Mesendoderm (in vitro differentiated cells): ENCODE results near the gene TMEM69.

Source experiments
- DNase-seq: peaks from one replicate; pipeline ENCODE4 v3.0.0; 2013
- H2AK5ac ChIP-seq: 2 replicates; pipeline ENCODE4 v1.6.1; 2013; ENCODE audit warnings: low read length, inconsistent platforms
- H2BK120ac ChIP-seq: 2 replicates; pipeline ENCODE4 v1.6.1; 2013; ENCODE audit warnings: low read depth, mild to moderate bottlenecking, low read length, moderate library complexity, mixed read lengths
- H2BK15ac ChIP-seq: replicated peaks from 2 replicates; pipeline ENCODE4 v1.6.1; 2013; ENCODE audit warnings: low read depth, mild to moderate bottlenecking, moderate library complexity
- H2BK5ac ChIP-seq: 2 replicates; pipeline ENCODE4 v1.6.1; 2013; ENCODE audit warnings: low read length, inconsistent platforms
- H3K18ac ChIP-seq: 2 replicates; pipeline ENCODE4 v1.6.1; 2013; ENCODE audit warnings: mild to moderate bottlenecking, low read length, mixed read lengths
- H3K23ac ChIP-seq: one replicate; pipeline ENCODE4 v1.6.1; 2013; ENCODE audit warnings: low read length
- H3K27ac ChIP-seq: 2 replicates; pipeline ENCODE4 v1.5.1; 2013; ENCODE audit warnings: low read depth, mild to moderate bottlenecking, inconsistent platforms, low read length, moderate library complexity
- H3K27me3 ChIP-seq: 2 replicates; pipeline ENCODE4 v1.6.1; 2013; ENCODE audit warnings: low read length, control low read depth, mild to moderate bottlenecking, inconsistent platforms; ENCODE audit not compliant: insufficient read depth, poor library complexity
- H3K36me3 ChIP-seq: 2 replicates; pipeline ENCODE4 v1.6.1; 2013; ENCODE audit warnings: low read length, inconsistent platforms; ENCODE audit not compliant: control insufficient read depth, insufficient read depth
- H3K4ac ChIP-seq: one replicate; pipeline ENCODE4 v1.6.1; 2013; ENCODE audit warnings: low read depth, mild to moderate bottlenecking, low read length, moderate library complexity
- H3K4me1 ChIP-seq: 2 replicates; pipeline ENCODE4 v1.6.1; 2013; ENCODE audit warnings: low read depth, low read length, inconsistent platforms; ENCODE audit not compliant: control insufficient read depth
- H3K4me2 ChIP-seq: 2 replicates; pipeline ENCODE4 v1.6.1; 2013; ENCODE audit warnings: low read length
- H3K4me3 ChIP-seq: 2 replicates; pipeline ENCODE4 v1.5.1; 2013; ENCODE audit warnings: mild to moderate bottlenecking, low read length
- H3K56ac ChIP-seq: one replicate; pipeline ENCODE4 v1.6.1; 2013; ENCODE audit warnings: low read length
- H3K79me1 ChIP-seq: 2 replicates; pipeline ENCODE4 v1.6.1; 2013; ENCODE audit warnings: low read length, inconsistent platforms
- H3K79me2 ChIP-seq: 2 replicates; pipeline ENCODE4 v1.6.1; 2013; ENCODE audit warnings: mild to moderate bottlenecking, low read length; ENCODE audit not compliant: control insufficient read depth, insufficient read depth
- H3K9ac ChIP-seq: 2 replicates; pipeline ENCODE4 v1.6.1; 2013; ENCODE audit warnings: low read length, inconsistent platforms
- H4K5ac ChIP-seq: one replicate; pipeline ENCODE4 v1.6.1; 2013; ENCODE audit warnings: low read length
- H4K8ac ChIP-seq: one replicate; pipeline ENCODE4 v1.6.1; 2013; ENCODE audit warnings: low read depth, mild to moderate bottlenecking, control low read depth, low read length, moderate library complexity
- WGBS: extraction: QIAGEN DNeasy Blood & Tissue Kit; methylation state at CpG from one replicate; pipeline ENCODE4 v1.1.7; 2013; ENCODE audit warnings: low lambda C conversion rate, missing lambda C conversion rate; ENCODE audit not compliant: insufficient coverage; ENCODE audit errors: extremely low coverage; 5-methylcytosine and 5-hydroxymethylcytosine counted together

The TMEM69 gene

DNA sequence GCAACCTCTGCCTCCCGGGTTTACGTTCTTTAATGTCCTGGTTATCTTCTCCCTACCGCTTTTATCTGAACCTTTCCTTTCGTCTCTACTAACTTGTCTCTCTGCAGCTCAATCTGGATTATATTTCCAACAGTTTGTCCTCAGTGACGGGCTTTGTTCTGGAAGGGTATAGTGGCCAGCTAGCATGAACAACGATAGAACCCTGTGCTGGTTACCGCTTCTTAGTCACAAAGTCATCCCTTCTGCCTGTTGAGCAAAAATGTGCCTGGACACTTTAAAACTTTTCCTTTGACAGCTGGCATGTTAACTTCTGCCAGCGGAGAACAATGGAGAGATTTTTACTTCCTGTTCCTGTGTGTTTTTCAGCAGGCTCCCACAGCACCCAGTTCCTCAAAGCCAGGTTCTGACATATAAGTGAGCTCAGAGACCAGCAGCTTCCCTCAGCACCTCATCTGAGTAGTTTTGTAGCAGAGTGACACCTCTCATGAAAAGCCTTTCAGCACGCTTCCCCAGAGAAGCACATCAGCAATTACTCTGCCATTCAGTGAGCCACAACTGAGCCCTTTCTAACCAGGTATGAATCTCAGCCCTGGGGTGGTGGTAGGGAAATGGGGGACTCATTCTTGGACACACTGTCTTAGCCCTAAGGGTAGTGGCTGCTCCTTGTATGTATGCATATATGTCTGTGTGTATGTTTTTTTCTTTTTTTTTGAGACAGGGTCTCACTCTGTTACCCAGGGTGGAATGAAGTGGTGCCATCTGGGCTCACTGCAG is 40.5 kb upstream of the TMEM69 start:
- Histone ChIP-seq H2BK120ac (no peak overlapping the region), H2BK5ac (no peak overlapping the region), H3K36me3 (peaks cover 2% of the 10 kb centered on the region), H4K5ac (no peak overlapping the region), H2AK5ac (no peak overlapping the region), H3K27ac (no peak overlapping the region), H3K27me3 (no peaks in the 10 kb centered on the region), H3K79me2 (peaks cover 2% of the 10 kb centered on the region), H3K4ac (no peak overlapping the region), H3K79me1 (peaks cover 11% of the 10 kb centered on the region), H3K9ac (no peak overlapping the region), H3K4me3 (no peak overlapping the region), H3K18ac (no peak overlapping the region), H3K4me1 (no peaks in the 10 kb centered on the region), H3K4me2 (no peak overlapping the region), H3K56ac (no peak overlapping the region), H2BK15ac (no peak overlapping the region), H4K8ac (no peak overlapping the region), H3K23ac (no peak overlapping the region)
- no peak for DNase-seq
- WGBS: no CpG with 5 or more reads among the region's 9 CpGs

DNA sequence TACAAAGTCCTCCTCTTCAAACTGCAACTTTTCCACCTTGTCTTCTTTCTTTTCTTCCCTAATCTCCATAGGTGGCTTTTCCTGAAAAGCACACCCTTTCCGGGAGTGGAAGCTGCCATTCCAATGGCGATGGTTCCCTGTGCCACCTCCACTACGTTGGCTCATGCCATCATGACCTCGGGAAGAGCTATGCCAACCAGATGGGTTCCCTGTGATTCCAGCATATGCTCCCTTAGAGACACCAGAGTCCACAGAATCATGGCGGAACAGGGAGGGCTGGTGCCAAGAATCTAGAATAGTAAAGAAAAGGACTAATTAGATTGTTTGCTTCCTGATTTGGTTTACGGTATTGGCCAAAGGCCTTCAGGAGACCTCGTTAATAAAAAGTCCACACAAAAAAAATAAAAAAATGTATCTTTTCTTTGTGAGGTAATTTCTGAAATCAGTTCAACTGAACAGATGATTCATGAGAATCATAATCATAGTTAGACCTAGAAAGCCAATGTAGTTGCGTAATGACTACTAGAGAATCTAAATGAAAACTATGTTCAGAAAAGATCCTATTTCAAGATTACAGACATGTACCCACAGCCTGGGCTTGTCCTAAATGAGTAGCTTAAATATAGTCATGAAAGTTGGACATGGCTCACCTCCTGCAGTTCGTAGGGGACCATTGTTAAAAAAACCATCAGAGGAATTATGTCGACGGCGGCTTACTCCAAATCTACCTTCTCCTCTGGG is 33.3 kb upstream of the TMEM69 start:
- Histone ChIP-seq H2BK5ac (no peak overlapping the region), H3K36me3 (peaks cover 6% of the 10 kb centered on the region), H3K79me2 (no peaks in the 10 kb centered on the region), H2BK120ac (no peak overlapping the region), H3K27ac (no peak overlapping the region), H3K79me1 (peaks cover 7% of the 10 kb centered on the region), H3K9ac (no peak overlapping the region), H3K4me2 (no peak overlapping the region), H3K56ac (no peak overlapping the region), H2BK15ac (no peak overlapping the region), H4K8ac (no peak overlapping the region), H2AK5ac (no peak overlapping the region), H3K18ac (no peak overlapping the region), H3K4me1 (no peaks in the 10 kb centered on the region), H3K4me3 (no peak overlapping the region), H3K27me3 (no peaks in the 10 kb centered on the region), H4K5ac (no peak overlapping the region), H3K23ac (no peak overlapping the region), H3K4ac (no peak overlapping the region)
- no CpG with 5 or more reads among the region's 12 CpGs for WGBS
- no peak for DNase-seq

DNA sequence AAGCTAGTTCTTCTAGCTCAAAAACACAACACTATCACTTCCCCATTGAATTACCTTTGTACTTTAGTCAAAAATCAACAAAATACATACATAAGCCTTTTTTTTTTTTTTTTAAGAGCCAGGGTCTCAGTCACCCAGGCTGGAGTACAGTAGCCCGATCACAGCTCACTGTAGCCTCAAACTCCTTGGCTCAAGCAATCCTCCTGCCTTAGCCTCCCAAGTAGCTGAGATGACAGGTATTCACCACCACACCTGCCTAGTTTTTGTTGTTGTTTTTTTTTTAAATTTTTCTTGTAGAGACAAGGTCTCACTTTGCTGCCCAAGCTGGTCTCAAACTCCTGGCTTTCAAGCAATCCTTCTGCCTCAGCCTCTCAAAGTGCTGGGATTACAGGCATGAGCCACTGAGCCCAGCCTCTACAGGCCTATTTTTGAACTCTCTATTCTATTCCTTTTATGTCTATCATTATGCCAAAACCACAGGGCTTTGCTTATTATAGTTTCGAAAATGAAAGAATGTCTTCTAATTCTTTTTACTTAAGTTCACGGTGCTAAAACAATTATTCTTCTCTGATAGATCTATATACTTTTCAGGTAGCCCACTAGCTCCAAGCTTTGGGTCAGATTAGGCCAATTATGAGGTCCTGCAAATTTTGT is 31.3 kb upstream of the TMEM69 start:
- WGBS: no CpG with 5 or more reads among the region's 3 CpGs
- no peak for DNase-seq
- H3K4ac ChIP-seq: no peak overlapping the region

DNA sequence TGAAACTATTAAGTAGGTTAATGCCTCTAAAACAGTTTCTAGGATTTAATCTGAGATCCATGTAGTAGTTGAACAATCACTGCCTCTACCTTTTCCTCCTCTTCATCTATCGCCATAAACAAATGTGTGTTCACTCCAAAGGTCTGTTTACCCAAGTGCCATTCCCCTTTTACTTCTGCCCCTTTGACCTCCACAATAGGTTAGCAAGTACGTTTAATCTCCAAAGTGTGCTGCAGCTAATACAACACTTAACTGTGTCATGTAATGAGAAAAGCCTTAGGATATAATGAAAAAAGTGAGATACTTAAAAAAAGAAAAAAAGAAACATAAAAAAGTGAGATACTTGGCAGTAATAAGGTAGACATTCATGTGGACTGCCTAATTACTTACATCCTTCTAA is 29.8 kb upstream of the TMEM69 start:
- Histone ChIP-seq H3K36me3 (peaks cover 6% of the 10 kb centered on the region), H3K4ac (no peak overlapping the region)

More for the DNA sequence above, 31.3 kb upstream of the TMEM69 start:
- Histone ChIP-seq H2AK5ac (no peak overlapping the region), H3K18ac (no peak overlapping the region), H3K4me3 (no peak overlapping the region), H4K8ac (no peak overlapping the region), H3K36me3 (peaks cover 8% of the 10 kb centered on the region), H3K56ac (no peak overlapping the region), H4K5ac (no peak overlapping the region), H3K79me1 (peaks cover 3% of the 10 kb centered on the region), H3K23ac (no peak overlapping the region), H2BK5ac (no peak overlapping the region), H2BK15ac (no peak overlapping the region), H3K27me3 (no peaks in the 10 kb centered on the region), H3K4me2 (no peak overlapping the region), H3K79me2 (peaks cover 3% of the 10 kb centered on the region), H2BK120ac (no peak overlapping the region), H3K4me1 (no peaks in the 10 kb centered on the region), H3K9ac (no peak overlapping the region), H3K27ac (no peak overlapping the region)

DNA sequence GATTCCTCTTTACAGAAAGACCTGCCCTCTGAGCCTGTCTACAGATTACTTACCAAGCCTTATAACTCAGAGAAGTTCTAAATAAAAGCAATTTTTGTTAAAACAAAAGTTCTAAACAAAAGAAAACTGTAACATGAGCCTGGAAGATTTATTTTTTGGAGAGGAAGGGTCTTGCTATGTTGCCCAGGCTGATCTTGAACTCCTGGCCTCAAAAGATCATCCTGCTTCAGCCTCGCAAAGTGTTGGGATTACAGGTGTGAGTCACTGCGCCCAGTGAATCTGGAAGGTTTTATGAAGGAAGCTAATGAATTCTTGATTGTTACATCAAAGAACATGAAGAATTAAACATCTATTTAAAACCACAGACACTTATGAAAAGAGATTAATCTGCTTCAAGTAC is 28.8 kb upstream of the TMEM69 start:
- Histone ChIP-seq H3K36me3 (peaks cover 6% of the 10 kb centered on the region), H3K4me3 (no peak overlapping the region), H3K79me2 (peaks cover 20% of the 10 kb centered on the region), H3K27ac (no peak overlapping the region), H2BK5ac (no peak overlapping the region), H3K9ac (no peak overlapping the region), H2BK15ac (no peak overlapping the region), H3K4ac (no peak overlapping the region), H4K5ac (no peak overlapping the region), H4K8ac (no peak overlapping the region), H2BK120ac (no peak overlapping the region), H3K18ac (no peak overlapping the region), H3K4me2 (no peak overlapping the region), H3K23ac (no peak overlapping the region), H2AK5ac (no peak overlapping the region), H3K27me3 (no peaks in the 10 kb centered on the region), H3K56ac (no peak overlapping the region), H3K79me1 (peaks cover 8% of the 10 kb centered on the region), H3K4me1 (no peaks in the 10 kb centered on the region)
- no peak for DNase-seq
- no CpG with 5 or more reads among the region's 2 CpGs for WGBS

More for the DNA sequence above, 29.8 kb upstream of the TMEM69 start:
- no peak overlapping the region for H3K4me3 ChIP-seq
- H2AK5ac ChIP-seq: no peak overlapping the region
- no peak overlapping the region for H2BK5ac ChIP-seq
- H3K56ac ChIP-seq: no peak overlapping the region
- no peak overlapping the region for H3K27ac ChIP-seq
- no CpG with 5 or more reads among the region's 2 CpGs for WGBS
- no peak overlapping the region for H2BK15ac ChIP-seq
- no peak overlapping the region for H3K18ac ChIP-seq
- H3K4me2 ChIP-seq: no peak overlapping the region
- H3K23ac ChIP-seq: no peak overlapping the region
- no peak overlapping the region for H3K9ac ChIP-seq
- H3K27me3 ChIP-seq: no peaks in the 10 kb centered on the region
- H4K5ac ChIP-seq: no peak overlapping the region
- H4K8ac ChIP-seq: no peak overlapping the region
- peaks cover 13% of the 10 kb centered on the region for H3K79me2 ChIP-seq
- peaks cover 5% of the 10 kb centered on the region for H3K79me1 ChIP-seq
- no peaks in the 10 kb centered on the region for H3K4me1 ChIP-seq
- no peak overlapping the region for H2BK120ac ChIP-seq
- DNase-seq: no peak
